Neutrophil (primary cell): ENCODE results near the gene METTL1.

Experiments used
- H3K27ac ChIP-seq: fragments of 200-600 bp; sonication (generic); 2 replicates; pipeline ENCODE4 v1.5.1; 2016; ENCODE audit warnings: mild to moderate bottlenecking, moderate library complexity
- H3K27me3 ChIP-seq: fragments of 200-600 bp; sonication (generic); 2 replicates; pipeline ENCODE4 v1.6.0; 2016; ENCODE audit warnings: mild to moderate bottlenecking
- H3K36me3 ChIP-seq: fragments of 200-600 bp; sonication (generic); 2 replicates; pipeline ENCODE4 v1.5.1; 2017
- H3K4me1 ChIP-seq, 2 experiments: fragments of 200-600 bp in 1 of 2; sonication (generic) in 1 of 2; 1 replicate in 1 of 2; 2 replicates in 1 of 2; pipeline versions ENCODE4 v1.5.1 to v1.6.1; 2013 to 2016; ENCODE audit warnings: low read depth in 1 of 2, low read length in 1 of 2, mild to moderate bottlenecking in 1 of 2, moderate library complexity in 1 of 2; ENCODE audit not compliant: control insufficient read depth in 1 of 2, insufficient read depth in 1 of 2
- H3K4me3 ChIP-seq, 2 experiments: fragments of 200-600 bp in 1 of 2; sonication (generic) in 1 of 2; 1 replicate in 1 of 2; 2 replicates in 1 of 2; pipeline ENCODE4 v1.5.1; 2013 to 2016; ENCODE audit warnings: low read depth in 1 of 2, low read length in 1 of 2, mild to moderate bottlenecking in 1 of 2, moderate library complexity in 1 of 2
- H3K9me3 ChIP-seq: fragments of 200-600 bp; sonication (generic); 2 replicates; pipeline ENCODE4 v1.5.1; 2016
- CTCF ChIP-seq: fragments of 200-600 bp; sonication (generic); IDR thresholded peaks from 2 replicates; pipeline ENCODE4 v1.5.1; 2016; ENCODE audit warnings: antibody characterized with exemption

The METTL1 gene

DNA sequence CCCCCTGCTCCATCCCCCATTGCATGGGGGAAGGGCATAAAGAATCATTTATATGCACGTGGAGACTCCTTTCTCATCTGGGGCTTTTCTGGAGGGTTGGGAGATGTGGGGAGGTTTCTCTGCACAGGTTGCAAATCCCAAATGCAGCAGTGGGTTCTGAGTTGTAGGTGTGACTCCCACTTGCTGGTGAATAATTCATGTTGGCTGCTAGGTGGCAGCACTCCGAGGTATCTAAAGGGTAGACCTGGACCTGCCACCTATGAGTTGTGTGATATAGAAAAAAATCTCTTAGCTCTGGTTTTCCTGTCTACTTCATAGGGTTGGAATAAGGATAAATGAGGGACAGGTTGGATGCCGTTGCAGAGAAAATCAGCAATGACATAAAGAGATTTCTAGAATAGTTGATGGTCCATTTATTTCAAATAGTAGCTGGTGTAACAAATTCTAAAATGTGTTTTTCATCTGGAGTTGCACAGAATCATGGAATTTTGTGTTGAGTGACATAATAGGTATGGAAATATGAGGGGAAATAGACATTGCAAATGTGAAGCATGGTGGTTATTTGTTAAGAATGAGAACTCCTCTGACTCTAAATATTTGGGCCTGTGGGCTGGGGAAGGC lies 12.4 kb downstream of the METTL1 start:
- no peak for TF ChIP-seq CTCF
- Histone ChIP-seq H3K4me1 (peaks cover 17 to 25% of the 10 kb centered on the region in 2 experiments), H3K9me3 (no peaks in the 10 kb centered on the region), H3K27ac (no peak overlapping the region), H3K36me3 (no peaks in the 10 kb centered on the region), H3K4me3 (no peak overlapping the region), H3K27me3 (peaks cover 58% of the 10 kb centered on the region)

- H3K9me3 ChIP-seq, result no peaks in the 10 kb centered on the region
- no peak overlapping the region for H3K4me3 ChIP-seq
- peaks cover 20 to 28% of the 10 kb centered on the region in 2 experiments for H3K4me1 ChIP-seq
- H3K27me3 ChIP-seq, result peaks cover 58% of the 10 kb centered on the region
- H3K36me3 ChIP-seq, result no peaks in the 10 kb centered on the region
- TF ChIP-seq CTCF, result no peak
- no peak overlapping the region for H3K27ac ChIP-seq
Measured at GRCh38 chr12:57758552-57759359, 13.1 kb downstream of the METTL1 start.

- no peaks in the 10 kb centered on the region for H3K36me3 ChIP-seq
- no peak overlapping the region for H3K4me3 ChIP-seq
- H3K4me1 ChIP-seq, result peaks cover 21 to 29% of the 10 kb centered on the region in 2 experiments
- H3K27ac ChIP-seq, result no peak overlapping the region
- H3K9me3 ChIP-seq, result no peaks in the 10 kb centered on the region
- H3K27me3 ChIP-seq, result peaks cover 58% of the 10 kb centered on the region
- TF ChIP-seq CTCF, result no peak
Measured at GRCh38 chr12:57757771-57758170, 14.1 kb downstream of the METTL1 start.

- Histone ChIP-seq H3K9me3 (no peaks in the 10 kb centered on the region), H3K27me3 (peaks cover 51% of the 10 kb centered on the region), H3K27ac (peak overlapping the region; percentile 23), H3K36me3 (no peaks in the 10 kb centered on the region), H3K4me3 (peak overlapping the region; percentile 52 to 66), H3K4me1 (peaks cover 32 to 38% of the 10 kb centered on the region in 2 experiments)
- TF ChIP-seq CTCF, result peak; percentile 53
Measured at GRCh38 chr12:57756406-57757341, 15.2 kb downstream of the METTL1 start.
